ENCODE measurements around the gene AFF4.
"Not testable (repeated sequence)": the region's sequence is repeated elsewhere in the genome, so short reads cannot be mapped to it uniquely, and the experiment has no call there.

AFF4 gene

DNA sequence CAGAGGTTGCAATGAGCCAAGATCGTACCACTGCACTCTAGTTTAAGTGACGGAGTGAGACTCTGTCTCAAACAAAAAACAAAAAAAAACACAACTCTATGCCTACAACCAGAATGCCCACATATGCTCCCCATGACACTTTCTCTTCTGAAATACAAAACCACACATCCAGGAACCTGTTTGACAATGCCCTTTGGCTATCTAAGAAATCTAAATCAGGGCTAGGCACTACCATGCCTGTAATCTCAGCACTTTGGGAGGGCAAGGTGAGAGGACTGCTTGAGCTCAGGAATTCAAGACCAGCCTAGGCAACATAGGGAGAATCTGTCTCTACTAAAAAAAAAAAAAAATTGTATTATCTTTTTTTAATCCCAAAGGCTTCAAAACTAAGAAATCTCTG is 10.6 kb downstream of the AFF4 start:
- DNase-seq, result no peak

DNA sequence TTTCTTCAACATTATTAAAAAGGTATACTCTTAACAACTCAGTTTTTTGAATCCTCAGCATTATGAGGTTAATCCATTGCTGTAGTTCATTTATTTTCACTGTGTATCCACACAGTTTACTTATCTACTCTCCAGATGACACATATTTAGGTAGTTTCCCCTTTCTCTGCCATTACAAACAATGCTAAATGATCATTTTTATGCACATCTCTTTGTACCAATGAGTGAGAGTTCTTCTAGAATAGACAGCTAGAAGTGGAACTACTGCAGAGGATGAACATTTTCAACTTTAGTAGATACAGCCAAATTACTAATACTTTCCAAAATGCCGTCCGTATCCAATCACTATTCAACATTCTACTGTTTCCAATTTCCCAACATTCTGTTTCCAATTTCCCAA is 11.5 kb downstream of the AFF4 start:
- no peak for DNase-seq

DNA sequence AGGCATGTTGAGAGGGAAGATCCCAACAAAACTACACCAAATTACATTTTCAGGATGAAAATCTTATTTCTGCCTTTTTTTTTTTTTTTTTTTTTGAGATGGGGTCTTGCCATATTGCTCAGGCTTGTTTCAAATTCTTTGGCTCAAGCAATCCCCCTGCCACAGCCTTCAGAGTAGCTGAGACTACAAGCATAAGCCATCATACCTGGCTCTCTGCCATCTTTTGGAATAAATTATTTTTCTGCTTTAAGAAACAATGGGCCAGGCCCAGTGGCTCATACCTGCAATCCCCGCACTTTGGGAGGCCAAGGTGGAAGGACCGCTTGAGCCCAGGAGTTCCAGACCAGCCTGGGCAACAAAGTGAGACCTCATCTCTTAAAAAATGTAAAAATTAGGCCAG is 14.3 kb downstream of the AFF4 start:
- no peak for DNase-seq

DNA sequence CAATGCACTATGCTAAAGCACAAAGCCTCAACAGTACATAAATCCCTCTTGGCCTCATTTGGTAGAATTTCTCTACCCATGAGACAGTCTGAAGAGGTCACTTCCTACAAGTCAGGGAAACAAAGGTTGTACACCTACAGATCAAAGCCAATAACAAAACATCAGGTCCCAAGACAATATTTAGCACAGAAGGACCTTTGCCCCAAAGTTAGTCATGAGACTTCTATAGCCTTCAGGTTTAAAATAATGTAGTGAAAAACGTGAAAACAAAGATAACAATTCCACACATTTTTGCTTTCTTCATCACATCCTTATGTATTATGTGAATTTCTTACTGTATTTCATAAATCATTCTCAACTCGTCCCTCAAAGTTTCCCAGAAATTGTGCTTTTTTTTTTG is 15.8 kb downstream of the AFF4 start:
- DNase-seq, result no peak

DNA sequence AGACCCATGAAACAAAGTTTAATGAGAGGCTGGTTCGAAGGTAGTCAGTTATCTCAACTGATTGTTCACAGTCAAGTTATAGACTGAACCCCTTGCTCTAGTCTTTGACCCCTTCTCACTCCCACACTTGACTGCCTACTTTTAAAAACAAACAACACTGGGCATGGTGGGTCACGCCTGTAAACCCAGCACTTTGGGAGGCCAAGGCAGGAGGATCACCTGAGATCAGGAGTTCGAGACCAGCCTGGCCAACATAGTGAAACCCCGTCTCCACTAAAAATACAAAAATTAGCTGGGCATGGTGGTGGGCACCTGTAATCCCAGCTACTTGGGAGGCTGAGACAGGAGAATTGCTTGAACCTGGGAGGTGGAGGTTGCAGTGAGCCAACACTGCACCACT is 18.1 kb downstream of the AFF4 start:
- not testable (repeated sequence) for DNase-seq

DNA sequence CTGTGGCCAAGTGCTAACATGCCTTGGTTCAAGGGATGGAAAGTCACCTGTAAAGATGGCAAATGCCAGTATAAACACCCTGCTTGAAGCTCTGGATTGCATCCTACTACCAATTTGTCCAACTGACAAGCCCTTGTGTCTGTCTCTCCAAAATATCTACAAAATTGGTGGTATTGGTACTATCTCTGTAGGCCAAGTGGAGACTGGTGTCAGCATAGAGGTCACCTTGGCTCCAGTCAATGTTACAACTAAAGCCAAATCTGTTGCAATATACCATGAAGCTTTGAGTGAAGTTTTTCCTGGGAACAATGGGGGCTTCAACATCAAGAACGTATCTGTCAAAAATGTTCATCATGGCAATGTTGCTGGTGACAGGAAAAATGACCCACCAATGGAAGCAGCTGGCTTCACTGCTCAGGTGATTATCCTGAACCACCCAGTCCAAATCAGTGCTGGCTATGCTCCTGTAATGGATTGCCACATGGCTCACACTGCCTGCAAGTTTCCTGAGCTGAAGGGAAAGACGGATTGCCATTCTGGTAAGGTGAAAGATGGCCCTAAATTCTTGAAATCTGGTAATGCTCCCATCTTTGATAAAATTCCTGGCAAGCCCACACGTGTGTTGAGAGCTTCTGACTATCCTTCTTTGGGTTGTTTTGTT is 19.9 kb downstream of the AFF4 start:
- no peak for DNase-seq

DNA sequence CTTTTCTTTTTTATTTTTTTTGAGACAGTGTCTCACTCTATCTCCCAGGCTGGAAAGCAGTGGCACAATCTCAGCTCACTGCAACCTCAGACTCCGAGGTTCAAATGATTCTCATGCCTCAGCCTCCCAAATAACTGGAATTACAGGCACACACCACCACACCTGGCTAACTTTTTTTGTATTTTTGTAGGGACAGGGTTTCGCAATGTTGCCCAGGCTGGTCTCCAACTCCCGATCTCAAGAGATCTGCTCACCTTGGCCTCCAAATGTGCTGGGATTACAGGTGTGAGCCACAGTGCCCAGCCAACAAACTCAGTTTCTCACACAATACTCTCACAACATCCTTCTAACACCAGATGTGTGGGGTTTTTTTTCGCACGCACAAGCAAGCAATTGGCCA is 22.1 kb downstream of the AFF4 start:
- no peak for DNase-seq

DNA sequence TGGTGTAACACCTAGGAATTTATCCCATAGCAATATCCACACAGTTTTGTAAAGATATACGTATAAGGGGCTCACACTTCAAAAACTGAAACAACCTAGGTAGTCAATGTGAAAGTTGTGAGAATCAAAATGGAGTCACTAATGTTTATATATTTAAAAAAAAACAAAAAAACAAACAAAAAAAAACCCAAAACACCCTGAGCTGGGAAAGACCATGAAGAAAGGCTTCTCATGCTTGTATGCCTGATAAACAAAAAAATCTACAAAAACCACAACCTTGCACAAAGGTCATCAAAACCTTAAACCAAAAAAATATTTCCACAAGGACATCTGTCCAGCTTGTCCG is 35.4 kb downstream of the AFF4 start:
- DNase-seq, result no peak

DNA sequence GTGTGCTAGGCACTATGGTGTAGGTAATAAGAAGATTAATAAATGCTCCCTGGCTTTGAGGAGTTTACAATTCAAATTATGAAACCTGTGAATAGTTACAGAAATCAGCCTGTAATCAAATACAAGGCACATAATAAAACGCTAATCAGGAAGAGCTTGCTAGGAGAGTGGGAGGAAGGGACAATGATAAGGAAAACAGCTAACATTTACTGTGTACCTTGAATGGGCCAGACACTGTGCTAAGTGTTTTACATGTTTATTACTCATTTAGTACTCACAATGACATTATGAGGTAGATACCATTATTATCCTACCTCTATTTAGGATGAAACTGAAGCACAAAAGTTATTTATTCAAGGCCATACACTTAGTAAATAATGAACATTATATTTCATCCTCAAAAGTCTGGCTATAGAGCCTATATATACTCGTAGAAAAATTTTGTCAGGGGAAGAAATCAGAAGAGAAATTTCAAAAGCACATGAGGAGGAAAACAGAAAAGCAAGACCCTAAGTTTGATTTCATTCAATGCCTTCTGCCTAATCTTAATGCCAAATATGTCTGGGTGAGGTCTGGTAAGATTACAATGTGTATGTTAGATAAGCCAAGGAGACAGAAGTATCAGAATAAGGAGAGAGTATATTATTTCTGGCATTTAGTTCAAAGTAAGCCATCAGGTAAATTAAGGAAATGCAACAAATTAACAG is 35.9 kb downstream of the AFF4 start:
- no peak for DNase-seq

DNA sequence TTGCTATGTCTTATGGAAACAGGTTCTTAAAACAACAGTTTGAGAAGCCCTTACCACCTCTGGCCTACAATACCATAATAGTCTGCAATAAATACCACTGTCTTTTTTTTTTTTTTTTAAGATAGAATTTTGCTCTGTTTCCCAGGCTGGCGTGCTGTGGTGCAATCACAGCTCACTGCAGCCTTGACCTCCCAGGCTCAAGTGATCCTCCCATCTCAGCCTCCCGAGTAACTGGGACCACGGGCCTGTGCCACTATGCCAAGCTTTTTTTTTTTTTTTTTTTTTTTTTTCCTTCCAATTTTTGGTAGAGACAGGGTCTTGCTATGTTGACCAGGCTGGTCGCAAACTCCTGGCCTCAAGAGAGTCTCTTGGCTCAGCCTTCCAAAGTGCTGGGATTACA is 37.0 kb downstream of the AFF4 start:
- no peak for DNase-seq

DNA sequence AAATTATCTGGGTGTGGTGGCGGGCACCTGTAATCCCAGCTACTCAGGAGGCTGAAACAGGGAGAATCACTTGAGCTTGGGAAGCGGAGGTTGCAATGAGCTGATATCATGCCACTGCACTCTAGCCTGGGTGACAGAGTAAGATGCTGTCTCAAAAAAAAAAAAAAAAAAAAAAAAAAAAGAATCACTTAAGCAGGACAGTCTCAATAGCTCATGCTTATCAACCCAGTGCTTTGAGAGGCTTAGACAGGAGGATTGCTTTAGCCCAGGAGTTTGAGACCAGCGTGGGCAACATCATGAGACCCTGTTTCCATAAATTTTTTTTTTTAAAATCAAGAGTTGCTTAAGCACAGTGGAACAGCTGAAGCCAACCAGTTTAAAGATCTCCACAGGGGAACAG is 47.3 kb downstream of the AFF4 start:
- no peak for DNase-seq

DNA sequence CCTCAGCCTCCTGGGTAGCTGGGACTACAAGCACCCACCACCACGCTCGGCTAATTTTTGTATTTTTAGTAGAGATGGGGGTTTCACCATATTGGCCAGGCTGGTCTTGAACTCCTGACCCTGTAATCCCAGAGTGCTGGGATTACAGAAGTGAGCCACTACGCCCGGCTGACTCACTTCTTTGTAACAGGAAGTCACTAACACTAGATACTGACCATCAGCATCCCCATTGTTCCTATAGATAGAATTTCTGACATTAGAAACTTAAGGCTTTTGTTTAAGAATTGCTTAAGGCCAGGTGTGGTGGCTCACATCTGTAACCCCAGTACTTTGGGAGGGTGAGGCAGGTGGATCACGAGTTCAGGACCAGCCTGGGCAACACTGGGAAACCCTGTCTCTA is 47.8 kb downstream of the AFF4 start:
- DNase-seq, result no peak

DNA sequence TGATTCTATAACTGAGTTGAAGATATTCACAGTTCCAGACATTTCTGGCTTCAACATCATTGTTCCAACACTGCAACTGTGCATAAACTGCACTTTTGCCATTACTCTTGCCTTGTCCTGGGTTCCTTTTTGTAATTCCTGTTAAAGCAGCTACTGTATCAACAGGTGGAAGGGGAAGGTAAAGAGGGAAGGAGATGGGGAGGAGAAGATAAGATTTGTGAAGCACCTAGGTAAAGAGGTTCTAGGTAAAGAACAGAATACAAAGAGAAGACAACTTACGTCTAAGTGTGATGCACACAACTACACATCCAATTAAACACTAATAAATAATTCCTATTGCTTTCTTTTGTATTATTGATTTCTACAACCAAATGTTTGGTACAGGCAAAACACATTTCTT is 53.7 kb downstream of the AFF4 start:
- no peak for DNase-seq

DNA sequence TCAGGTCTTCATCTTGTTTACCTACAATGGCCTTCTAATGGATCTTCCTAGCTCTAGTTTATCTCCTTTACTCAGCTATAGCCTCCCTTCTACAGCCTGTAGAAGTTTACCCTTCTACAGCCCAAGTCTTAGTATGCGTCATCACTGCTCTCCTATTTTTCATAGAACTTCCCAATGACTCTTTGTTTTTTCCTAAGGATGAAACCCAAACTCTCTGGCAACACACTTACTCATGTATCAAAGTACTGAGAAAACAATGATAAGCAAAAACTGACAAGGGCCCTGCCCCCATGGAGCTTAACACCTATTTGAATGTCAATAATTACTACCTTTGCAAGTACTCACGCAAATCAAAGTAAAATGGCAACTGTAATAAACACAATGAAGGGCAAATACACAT is 56.3 kb downstream of the AFF4 start:
- DNase-seq, result no peak

DNA sequence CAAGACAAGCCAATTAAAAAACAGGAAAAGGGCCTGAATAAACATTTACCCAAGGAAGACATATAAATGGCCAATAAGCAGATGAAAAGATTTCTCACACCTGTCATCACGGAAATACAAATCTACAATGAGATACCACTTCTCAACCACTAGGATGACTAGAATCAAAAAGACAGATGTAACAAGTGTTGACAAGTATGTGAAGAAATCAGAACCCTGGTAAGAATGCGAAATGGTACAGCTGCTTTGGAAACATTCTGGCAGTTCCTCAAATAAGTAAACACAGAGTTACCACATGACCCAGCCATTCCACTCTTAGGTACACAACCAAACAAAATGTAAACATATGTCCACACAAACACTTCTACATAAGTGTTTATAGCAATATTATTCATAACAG is 57.5 kb downstream of the AFF4 start:
- DNase-seq, result peak; percentile 38

DNA sequence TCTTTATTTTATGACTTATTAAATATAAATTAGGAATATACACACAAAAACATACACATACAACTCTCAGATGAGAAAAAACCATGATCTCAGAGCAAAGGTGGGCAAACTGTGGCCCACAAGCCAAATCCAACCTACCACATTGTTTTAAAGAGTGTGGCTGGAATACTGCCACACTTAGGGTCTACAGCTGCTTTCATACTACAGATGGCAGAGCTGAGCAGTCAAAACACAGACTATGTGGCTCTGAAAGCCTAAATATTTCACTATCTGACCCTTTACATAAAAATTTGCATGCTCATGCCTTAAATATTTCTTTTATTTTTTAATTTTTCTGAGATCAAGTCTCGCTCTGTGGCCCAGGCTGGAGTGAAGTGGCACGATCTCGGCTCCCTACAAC is 61.7 kb downstream of the AFF4 start:
- DNase-seq, result no peak

DNA sequence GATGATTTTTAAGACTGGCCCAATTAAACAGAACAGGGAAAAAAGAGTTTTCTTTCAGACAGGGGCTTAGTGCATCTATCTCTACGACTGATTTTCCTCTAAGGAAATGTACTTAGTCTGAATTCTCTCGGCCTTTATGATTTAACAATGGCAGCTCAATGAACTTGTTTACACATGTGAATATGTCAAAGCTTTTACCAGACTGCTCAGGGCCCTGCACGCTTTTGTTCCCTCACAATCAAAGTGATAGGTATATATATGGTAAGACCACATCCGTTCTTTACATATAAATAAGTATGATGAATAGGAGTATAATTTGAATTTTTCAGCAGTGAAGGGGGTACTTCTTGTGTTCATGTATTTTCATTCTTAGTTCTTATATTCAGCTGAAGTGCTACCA is 62.4 kb downstream of the AFF4 start:
- DNase-seq, result no peak

DNA sequence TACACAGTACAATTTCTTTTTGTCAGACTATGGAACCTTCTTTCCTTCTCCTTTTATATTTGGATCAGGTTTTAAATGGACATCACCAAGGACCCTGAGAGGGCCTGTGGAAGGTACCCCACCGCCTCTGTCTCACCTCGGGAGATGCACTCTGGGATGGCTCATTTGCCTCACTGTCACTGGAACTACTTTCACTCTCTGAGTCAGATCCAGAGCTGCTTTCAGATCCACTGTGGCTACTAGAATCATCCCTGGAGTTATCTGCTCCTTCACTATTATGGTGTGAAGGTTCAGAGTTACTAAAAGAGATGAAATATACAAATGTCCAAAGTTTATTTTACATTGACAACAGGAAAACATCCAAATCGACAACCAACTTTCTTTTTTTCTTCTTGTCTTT is 65.3 kb downstream of the AFF4 start:
- DNase-seq, result no peak

DNA sequence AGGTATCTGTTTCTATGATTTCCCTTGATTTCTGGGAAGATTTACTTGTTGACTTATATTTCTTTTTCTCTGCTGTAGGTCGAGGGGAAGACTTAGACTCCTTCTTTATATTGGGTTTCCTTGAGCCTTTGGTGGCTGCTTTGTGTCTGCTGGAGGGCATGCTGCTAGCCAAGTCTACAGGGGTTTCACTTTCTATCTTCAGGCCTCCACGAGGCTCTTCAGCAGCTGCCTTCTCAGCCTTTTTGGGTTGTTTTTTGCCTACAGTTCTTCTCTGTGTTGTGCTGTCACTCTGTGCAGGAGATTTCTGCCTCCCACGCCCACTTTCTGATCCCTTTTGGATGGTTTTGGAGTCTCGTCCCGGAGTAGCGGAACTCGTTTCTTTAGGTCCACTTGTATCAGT is 66.7 kb downstream of the AFF4 start:
- no peak for DNase-seq

DNA sequence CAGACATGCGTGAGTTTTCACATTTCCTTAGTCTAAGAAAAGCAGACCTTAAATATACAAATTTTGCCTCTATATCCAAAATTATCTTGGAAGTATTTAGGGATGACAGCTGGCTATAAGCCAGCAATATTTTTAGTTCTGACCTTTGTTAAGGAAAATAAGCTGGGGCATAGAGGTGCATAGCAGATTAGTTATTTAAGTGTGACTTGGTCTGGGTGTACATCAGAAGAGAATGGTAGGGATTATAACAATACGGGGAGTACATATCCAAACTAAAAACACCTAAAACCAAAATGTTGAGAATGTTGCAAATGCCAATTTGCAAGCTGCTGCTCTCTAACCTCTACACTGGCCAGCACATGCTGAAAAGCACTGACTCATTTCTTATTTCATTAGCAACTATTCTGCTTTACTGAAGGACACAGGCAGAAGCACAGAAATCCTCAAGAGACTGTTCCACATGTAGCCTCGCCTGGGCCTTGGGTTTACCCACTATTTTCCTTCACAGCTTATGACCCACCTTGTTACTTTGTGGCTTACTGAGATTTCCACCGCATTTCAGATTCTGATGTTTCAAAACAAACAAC is 67.6 kb downstream of the AFF4 start:
- no peak for DNase-seq

DNA sequence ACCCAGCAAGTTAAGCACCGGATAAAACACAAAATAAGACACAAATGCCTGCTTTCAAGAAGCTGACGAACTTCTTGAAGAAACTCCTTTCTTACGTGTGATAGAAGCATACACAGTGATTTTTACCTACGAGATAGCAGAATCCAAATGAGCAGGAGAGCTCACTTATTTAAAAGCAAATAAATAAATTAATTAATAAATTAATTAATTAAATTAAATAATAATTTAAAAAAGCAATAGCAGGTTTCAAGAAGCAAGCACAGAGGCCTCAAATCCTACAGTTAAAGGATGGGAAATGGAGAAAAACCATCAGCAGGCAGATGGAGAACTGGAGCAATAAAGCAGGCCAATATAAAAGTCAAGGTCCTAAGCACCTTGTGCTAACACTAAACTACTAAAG is 72.6 kb downstream of the AFF4 start:
- DNase-seq, result no peak

DNA sequence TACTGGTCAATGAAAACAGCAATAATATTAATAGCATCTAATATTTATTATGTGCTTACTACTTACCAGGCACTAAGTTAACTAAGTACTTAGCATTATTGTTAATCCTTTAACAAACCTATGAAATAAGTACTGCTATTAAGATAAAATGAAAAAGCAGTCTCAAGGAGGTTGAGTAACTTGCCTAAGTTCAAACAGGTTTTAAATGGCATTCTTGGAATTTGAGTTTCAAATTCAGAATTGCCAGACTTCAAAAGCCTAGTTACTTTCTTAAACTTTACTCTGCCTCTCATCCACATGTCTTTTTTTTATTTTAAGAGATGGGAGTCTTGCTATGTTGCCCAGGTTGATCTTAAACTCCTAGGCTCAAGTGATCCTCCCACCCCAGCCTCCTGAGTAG is 73.9 kb downstream of the AFF4 start:
- DNase-seq, result no peak

DNA sequence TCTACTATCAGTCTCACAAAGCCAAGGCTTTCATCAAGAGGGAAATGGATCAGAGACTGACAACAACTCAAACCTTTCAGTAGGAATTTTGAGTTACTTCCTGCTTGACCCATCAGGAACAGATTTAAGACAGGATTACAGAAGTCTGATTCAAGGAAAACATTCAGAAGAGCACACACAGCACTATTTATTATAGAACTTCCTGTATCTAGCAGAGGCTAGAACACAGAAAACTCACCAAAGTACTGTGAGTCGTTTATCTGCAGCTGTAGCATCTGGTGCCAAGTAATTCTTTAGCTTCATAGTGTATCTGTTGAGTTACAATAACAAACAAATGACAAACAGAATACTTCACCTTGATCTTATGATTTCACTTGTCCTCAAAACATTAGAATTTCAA is 76.2 kb downstream of the AFF4 start:
- no peak for DNase-seq

DNA sequence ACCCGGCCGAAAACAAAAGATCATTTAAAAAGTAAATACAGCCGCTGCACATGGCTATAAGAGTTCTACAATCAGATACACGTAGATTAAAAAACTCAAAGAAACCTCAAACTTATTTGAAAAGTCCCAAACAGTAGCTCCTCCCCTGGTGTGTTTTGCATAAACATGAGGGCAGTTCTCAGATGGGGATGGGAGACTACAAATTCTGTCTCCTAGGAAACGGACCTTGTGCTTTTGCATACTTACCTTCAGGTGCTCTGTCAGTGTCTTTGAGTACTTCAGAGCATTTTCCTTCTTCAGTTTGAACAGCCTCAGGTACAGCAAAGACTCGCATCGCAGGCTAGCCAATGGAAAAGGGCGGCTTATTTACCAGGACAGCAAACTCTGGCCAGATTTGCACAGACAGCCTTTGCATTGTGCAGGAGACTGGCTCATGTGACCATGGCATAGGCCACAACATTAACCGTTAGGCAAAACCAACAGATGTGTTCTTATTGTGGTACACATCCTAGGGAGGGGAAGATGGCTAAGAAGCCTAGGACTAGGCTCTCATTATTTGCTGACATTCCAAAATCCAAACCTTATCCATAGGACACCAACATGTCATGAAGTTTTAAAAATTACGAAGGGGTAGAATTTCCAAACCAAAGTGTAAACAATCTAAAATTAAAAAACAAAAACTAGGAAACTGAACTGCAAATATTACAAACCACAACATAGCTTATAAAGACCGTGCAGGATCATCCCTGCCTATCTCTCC is 77.2 kb downstream of the AFF4 start:
- DNase-seq, result no peak

Data from NCI-H510A treated with DMSO at 0.1 percent for 48 hours (cell line).